A673 (cell line): Measurements from ENCODE around the gene RORC. TPM values are rescaled to one million over a fixed set of nuclear protein-coding genes. Genes with fewer than 3 reads are reported as not detected.

Experiments used
- BruUV-seq: library from RNA; stranded (reverse); fragments of 400-500 nt; replicated peaks from 2 replicates; lab custom pipeline; 2021; lab: Mats Ljungman, UMichigan
- CTCF ChIA-PET: fragments of 300-600 bp; sonication (Branson Sonifier 250); formaldehyde crosslinking; loops from one replicate; lab custom pipeline; 2022; ENCODE audit warnings: antibody characterized with exemption; lab: Charles Lee
- POLR2A ChIA-PET: fragments of 300-600 bp; sonication (Branson Sonifier 250); formaldehyde crosslinking; loops from one replicate; lab custom pipeline; 2022; ENCODE audit warnings: antibody characterized with exemption; ENCODE audit not compliant: low non-redundant PET; lab: Charles Lee
- DNase-seq: peaks from one replicate; pipeline ENCODE4 v3.0.0-alpha.2; 2015; ENCODE audit warnings: low spot score
- H3K27ac ChIP-seq: fragments of 200-600 bp; sonication (generic); 2 replicates; pipeline ENCODE4 v1.5.1; 2016; ENCODE audit warnings: mixed run types, low read depth, mild to moderate bottlenecking, mixed read lengths, antibody characterized with exemption, low read length; ENCODE audit not compliant: poor library complexity, severe bottlenecking
- H3K27me3 ChIP-seq: fragments of 200-600 bp; sonication (generic); replicated peaks from 2 replicates; pipeline ENCODE4 v1.6.1; 2017; ENCODE audit warnings: mixed run types, low read depth, mild to moderate bottlenecking, mixed read lengths, antibody characterized with exemption, low read length; ENCODE audit not compliant: insufficient read depth, poor library complexity
- H3K36me3 ChIP-seq: fragments of 200-600 bp; sonication (generic); 2 replicates; pipeline ENCODE4 v1.6.1; 2016; ENCODE audit warnings: mixed run types, mild to moderate bottlenecking, mixed read lengths, antibody characterized with exemption, low read length; ENCODE audit not compliant: insufficient read depth, poor library complexity, severe bottlenecking
- H3K4me1 ChIP-seq: fragments of 200-600 bp; sonication (generic); 2 replicates; pipeline ENCODE4 v1.6.1; 2017; ENCODE audit warnings: mixed run types, mild to moderate bottlenecking, mixed read lengths, antibody characterized with exemption, low read length; ENCODE audit not compliant: insufficient read depth, poor library complexity, severe bottlenecking
- H3K4me3 ChIP-seq: fragments of 200-600 bp; sonication (generic); 2 replicates; pipeline ENCODE4 v1.5.1; 2016; ENCODE audit warnings: low read depth, mixed run types, mild to moderate bottlenecking, mixed read lengths, low read length; ENCODE audit not compliant: poor library complexity, severe bottlenecking
- H3K9me3 ChIP-seq: fragments of 200-600 bp; sonication (generic); 2 replicates; pipeline ENCODE4 v1.6.1; 2016; ENCODE audit warnings: mixed run types, low read depth, mild to moderate bottlenecking, mixed read lengths, antibody characterized with exemption, low read length; ENCODE audit not compliant: poor library complexity, severe bottlenecking
- CTCF ChIP-seq: fragments of 300-800, 200-600 bp; sonication (generic); conservative IDR thresholded peaks from 2 replicates; pipeline ENCODE4 v1.5.1; 2017; ENCODE audit warnings: low read depth, mild to moderate bottlenecking, antibody characterized with exemption, low read length, moderate library complexity, mixed read lengths
- EZH2 ChIP-seq: fragments of 200-600 bp; sonication (generic); IDR thresholded peaks from 2 replicates; pipeline ENCODE4 v1.6.1; 2017; ENCODE audit warnings: borderline replicate concordance, low read depth, mild to moderate bottlenecking, mixed read lengths, antibody characterized with exemption, low read length; ENCODE audit not compliant: poor library complexity, severe bottlenecking
- intact Hi-C: fragments of 100-400 bp; cut with micrococcal nuclease; formaldehyde crosslinking; loops from one replicate; pipeline ENCODE4 v1.10.0; 2022; ENCODE audit not compliant: unreplicated experiment
- total RNA-seq: library from RNA; stranded (reverse); gene quantifications from 2 replicates; pipeline ENCODE4 v1.2.3, GENCODE V29; 2021

Gene RORC
- total RNA-seq, 1 experiment from 2014 or later = not detected

GRCh38 chr1:151759241-151759640, 72.4 kb downstream of the RORC start:
- peaks cover 10% of the 10 kb centered on the region for H3K4me1 ChIP-seq
- no TSS peak for BruUV-seq
- no peak overlapping the region for H3K27ac ChIP-seq
- H3K4me3 ChIP-seq = no peak overlapping the region
- ChIA-PET CTCF (interaction anchor here (0.6 kb wide), 1 partner anchor 95 kb away, joined by 6 read pairs; no protein-coding TSS in a partner anchor), POLR2A (no interaction called here)
- no peak for DNase-seq
- peaks cover 38% of the 10 kb centered on the region for H3K36me3 ChIP-seq
- no peaks in the 10 kb centered on the region for H3K9me3 ChIP-seq
- TF ChIP-seq EZH2 (no peak), CTCF (no peak)
- intact Hi-C loops = no loop called here
- no peaks in the 10 kb centered on the region for H3K27me3 ChIP-seq

GRCh38 chr1:151756291-151756690, 75.3 kb downstream of the RORC start:
- BruUV-seq = no TSS peak
- no peaks in the 10 kb centered on the region for H3K4me1 ChIP-seq
- no peak for DNase-seq
- peaks cover 28% of the 10 kb centered on the region for H3K36me3 ChIP-seq
- no peaks in the 10 kb centered on the region for H3K9me3 ChIP-seq
- intact Hi-C loops = no loop called here
- no peak overlapping the region for H3K27ac ChIP-seq
- ChIA-PET CTCF (no interaction called here), POLR2A (no interaction called here)
- H3K4me3 ChIP-seq = no peak overlapping the region
- no peak for TF ChIP-seq CTCF
- no peak for TF ChIP-seq EZH2
- no peaks in the 10 kb centered on the region for H3K27me3 ChIP-seq

Other genes starting within 250 kb of the RORC start
- 45.9 and 46.7 TPM in 2 replicates for gene SNX27, start 219.8 kb downstream of the RORC start, total RNA-seq
- gene CELF3, start 115.0 kb downstream of the RORC start, total RNA-seq = 0.15 TPM in 1 of 2 replicates, not detected in the other
- not detected in 2 replicates for gene RIIAD1, start 110.3 kb downstream of the RORC start, total RNA-seq
- gene MRPL9, start 68.3 kb downstream of the RORC start, total RNA-seq = 132 and 143 TPM in 2 replicates
- 2.1 and 3.2 TPM in 2 replicates for gene TDRKH, start 41.3 kb downstream of the RORC start, total RNA-seq
- gene LINGO4, start 26.4 kb downstream of the RORC start, total RNA-seq = not detected in 2 replicates
- not detected in 2 replicates for gene C2CD4D, start 8.0 kb upstream of the RORC start, total RNA-seq
- gene THEM5, start 21.9 kb upstream of the RORC start, total RNA-seq = not detected in 2 replicates
- 1.2 and 3.0 TPM in 2 replicates for gene THEM4, start 77.7 kb upstream of the RORC start, total RNA-seq
- gene S100A10, start 162.1 kb upstream of the RORC start, total RNA-seq = 34.0 and 42.4 TPM in 2 replicates
- 140 and 151 TPM in 2 replicates for gene S100A11, start 205.2 kb upstream of the RORC start, total RNA-seq